ENCODE data around the gene UNK.

- TF ChIP-seq EZH2 (IDR thresholded peaks at IDR 0.05; ENCODE audit: borderline replicate concordance) (no peak), CTCF (IDR thresholded peaks at IDR 0.05; ENCODE audit: poor library complexity) (no peak), EZH2phosphoT487 (IDR thresholded peaks at IDR 0.05; ENCODE audit: low read depth, severe bottlenecking, unreplicated experiment) (no peak)
Measured at GRCh38 chr17:75853433-75853832, 68.8 kb downstream of the UNK start.
